Lower lobe of right lung (tissue), 2 donors: ENCODE results near the gene MRTFB. TPM values are rescaled to one million over a fixed set of nuclear protein-coding genes. Genes with fewer than 3 reads are reported as not detected.

ENCODE experiments used
- ATAC-seq, 2 donors: fragments of 200-7000 bp; cut with Tn5 transposase; one replicate each; pipeline ENCODE4 v1.9.1; 2020 to 2022; ENCODE audit warnings: mild to moderate bottlenecking in 2 of 2, moderate library complexity in 2 of 2
- DNase-seq: peaks from one replicate; pipeline ENCODE4 v3.0.0-alpha.2; 2020
- H3K27ac ChIP-seq: fragments of 200-600 bp; one replicate; pipeline ENCODE4 v1.8.0; 2022
- H3K27me3 ChIP-seq: fragments of 200-600 bp; one replicate; pipeline ENCODE4 v1.8.0; 2022; ENCODE audit warnings: low read depth
- H3K36me3 ChIP-seq: fragments of 200-600 bp; one replicate; pipeline ENCODE4 v1.8.0; 2022; ENCODE audit warnings: mild to moderate bottlenecking
- H3K4me1 ChIP-seq: fragments of 200-600 bp; one replicate; pipeline ENCODE4 v1.8.0; 2022
- H3K4me3 ChIP-seq: fragments of 200-600 bp; one replicate; pipeline ENCODE4 v1.8.0; 2022; ENCODE audit warnings: mild to moderate bottlenecking
- H3K9me3 ChIP-seq: fragments of 200-600 bp; one replicate; pipeline ENCODE4 v1.8.0; 2022
- CTCF ChIP-seq: fragments of 200-600 bp; IDR thresholded peaks from one replicate; pipeline ENCODE4 v1.8.0; 2022; ENCODE audit warnings: antibody characterized with exemption, mild to moderate bottlenecking
- intact Hi-C: fragments of 100-400 bp; cut with DNase I; formaldehyde crosslinking; loops from one replicate; pipeline ENCODE4 v1.11.0; 2022
- total RNA-seq: library from RNA; stranded (reverse); fragmentation: NEBNext Ultra II Directional; extraction: Animal tissue kit (Norgen Biotek cat#: 25700); gene quantifications from one replicate; pipeline ENCODE4 v1.2.1, GENCODE V29; 2021
- donor health status: DM: no; HTN: yes; CAD: no; lungs with severe emphysema.

Gene MRTFB
- total RNA-seq, 1 donor from 2014 or later, result 50.8 TPM

- Histone ChIP-seq H3K9me3 (peaks cover 2% of the 10 kb centered on the region), H3K27me3 (no peaks in the 10 kb centered on the region), H3K27ac (no peak overlapping the region), H3K4me3 (no peak overlapping the region), H3K4me1 (peaks cover 16% of the 10 kb centered on the region), H3K36me3 (no peaks in the 10 kb centered on the region)
- no peak for TF ChIP-seq CTCF
- ATAC-seq (no peak), DNase-seq (no peak)
- intact Hi-C loops, result no loop called here
Measured at GRCh38 chr16:14283786-14284185, 212.7 kb downstream of the MRTFB start.

GRCh38 chr16:14284371-14284770 is 213.3 kb downstream of the MRTFB start:
- H3K27ac ChIP-seq, result no peak overlapping the region
- peaks cover 16% of the 10 kb centered on the region for H3K4me1 ChIP-seq
- DNase-seq (no peak), ATAC-seq (no peak)
- no peaks in the 10 kb centered on the region for H3K27me3 ChIP-seq
- intact Hi-C loops, result no loop called here
- no peak for TF ChIP-seq CTCF
- H3K9me3 ChIP-seq, result peaks cover 8% of the 10 kb centered on the region
- peak overlapping the region; percentile 79 for H3K4me3 ChIP-seq
- no peaks in the 10 kb centered on the region for H3K36me3 ChIP-seq

- peak; percentile 79 for DNase-seq
- no peaks in the 10 kb centered on the region for H3K27me3 ChIP-seq
- H3K27ac ChIP-seq, result peak overlapping the region; percentile 81
- H3K36me3 ChIP-seq, result no peaks in the 10 kb centered on the region
- H3K4me1 ChIP-seq, result peaks cover 16% of the 10 kb centered on the region
- H3K9me3 ChIP-seq, result peaks cover 15% of the 10 kb centered on the region
- peak overlapping the region; percentile 79 for H3K4me3 ChIP-seq
- TF ChIP-seq CTCF, result peak; percentile 38
- ATAC-seq, result peak; percentile 77 to 79
- intact Hi-C loops, result no loop called here
Measured at GRCh38 chr16:14284930-14285512, 213.9 kb downstream of the MRTFB start.

GRCh38 chr16:14285513-14286367 is 214.6 kb downstream of the MRTFB start:
- no peaks in the 10 kb centered on the region for H3K27me3 ChIP-seq
- H3K4me1 ChIP-seq, result peaks cover 16% of the 10 kb centered on the region
- DNase-seq, result peak; percentile 92
- H3K36me3 ChIP-seq, result no peaks in the 10 kb centered on the region
- intact Hi-C loops, result no loop called here
- peaks cover 17% of the 10 kb centered on the region for H3K9me3 ChIP-seq
- H3K4me3 ChIP-seq, result peak overlapping the region; percentile 79
- peak overlapping the region; percentile 81 for H3K27ac ChIP-seq
- TF ChIP-seq CTCF, result no peak
- ATAC-seq, result peak; percentile 95 to 97

GRCh38 chr16:14286368-14287230 is 215.5 kb downstream of the MRTFB start:
- Histone ChIP-seq H3K36me3 (no peaks in the 10 kb centered on the region), H3K4me3 (peak overlapping the region; percentile 79), H3K9me3 (peaks cover 17% of the 10 kb centered on the region), H3K27me3 (no peaks in the 10 kb centered on the region), H3K27ac (peak overlapping the region; percentile 81), H3K4me1 (peaks cover 16% of the 10 kb centered on the region)
- peak; percentile 8 for TF ChIP-seq CTCF
- DNase-seq, result no peak
- intact Hi-C loops, result no loop called here
- ATAC-seq, result no peak
